ENCODE results near the gene TCAP. TPM values are rescaled to one million over a fixed set of nuclear protein-coding genes. Genes with fewer than 3 reads are reported as not detected.

Gene TCAP
- total and polyA plus RNA-seq, 12 donors, result 2,452 to 6,290 (median 4,242) TPM

- Histone ChIP-seq H3K27me3 (peaks cover 0 to 51% (median 8%) of the 10 kb centered on the region in 7 donors), H3K9me3 (no peaks in the 10 kb centered on the region), H3K4me1 (peaks cover 29 to 80% (median 65%) of the 10 kb centered on the region in 9 donors), H3K27ac (peak overlapping the region; percentile 88 to 98 (median 94)), H3K36me3 (peaks cover 0 to 20% (median 2%) of the 10 kb centered on the region in 9 donors), H3K4me3 (peak overlapping the region; percentile 21 to 77 (median 52))
- peak in 7 of 8 donors; percentile 1 to 26 (median 5) for ATAC-seq
- peak in 2 of 9 donors; percentile 10 to 16 for TF ChIP-seq CTCF (IDR thresholded peaks at IDR 0.05)
- peak in 1 of 2 donors; percentile 40 for DNase-seq
- 39 to 51% methylated on average over 17 of the region's 17 CpGs for WGBS, 2 donors
- intact Hi-C loops (cut with DNase I), result loop anchor here in 2 of 10 donors (5.0 kb wide), 2 partner anchors 43 to 87 kb away; no protein-coding TSS in a partner anchor
Measured at GRCh38 chr17:39665642-39666224, 584 bp downstream of the TCAP start.

- intact Hi-C loops (cut with DNase I), result loop anchor here in 2 of 10 donors (5.0 kb wide), 2 partner anchors 44 to 86 kb away; no protein-coding TSS in a partner anchor
- WGBS, 2 donors, result 26 to 35% methylated on average over 2 of the region's 2 CpGs
- DNase-seq (no peak), ATAC-seq (peak in 4 of 8 donors; percentile 0 to 6 (median 2))
- peak overlapping the region; percentile 21 to 77 (median 52) for H3K4me3 ChIP-seq
- TF ChIP-seq CTCF (IDR thresholded peaks at IDR 0.05), result no peak
- peaks cover 31 to 80% (median 63%) of the 10 kb centered on the region in 9 donors for H3K4me1 ChIP-seq
- peak overlapping the region; percentile 88 to 98 (median 94) for H3K27ac ChIP-seq
- H3K36me3 ChIP-seq, result peaks cover 0 to 15% (median 0%) of the 10 kb centered on the region in 9 donors
- no peaks in the 10 kb centered on the region for H3K9me3 ChIP-seq
- peaks cover 0 to 55% (median 8%) of the 10 kb centered on the region in 7 donors for H3K27me3 ChIP-seq
Measured at GRCh38 chr17:39666231-39666600, 1.1 kb downstream of the TCAP start.

GRCh38 chr17:39666601-39667261 lies 1.6 kb downstream of the TCAP start:
- Histone ChIP-seq H3K9me3 (no peaks in the 10 kb centered on the region), H3K36me3 (peaks cover 0 to 13% (median 0%) of the 10 kb centered on the region in 9 donors), H3K27ac (peak overlapping the region; percentile 88 to 98 (median 94)), H3K27me3 (peaks cover 0 to 59% (median 8%) of the 10 kb centered on the region in 7 donors), H3K4me3 (peak overlapping the region; percentile 24 to 77 (median 52)), H3K4me1 (peaks cover 29 to 80% (median 61%) of the 10 kb centered on the region in 9 donors)
- TF ChIP-seq CTCF (IDR thresholded peaks at IDR 0.05), result no peak
- peak; percentile 77 to 79 for DNase-seq
- intact Hi-C loops (cut with DNase I), result loop anchor here in 2 of 10 donors (5.0 kb wide), 2 partner anchors 44 to 86 kb away; no protein-coding TSS in a partner anchor
- peak; percentile 10 to 62 (median 48) for ATAC-seq
- 30 to 40% methylated on average over 11 of the region's 11 CpGs for WGBS, 2 donors

GRCh38 chr17:39667262-39667944 lies 2.3 kb downstream of the TCAP start:
- DNase-seq, result peak in 1 of 2 donors; percentile 64

More at GRCh38 chr17:39667262-39667944, 2.3 kb downstream of the TCAP start:
- Histone ChIP-seq H3K36me3 (peaks cover 0 to 6% (median 0%) of the 10 kb centered on the region in 9 donors), H3K27ac (peak overlapping the region; percentile 88 to 98 (median 94)), H3K27me3 (peaks cover 0 to 59% (median 8%) of the 10 kb centered on the region in 7 donors), H3K4me3 (peak overlapping the region; percentile 24 to 77 (median 52)), H3K4me1 (peaks cover 34 to 80% (median 60%) of the 10 kb centered on the region in 9 donors), H3K9me3 (no peaks in the 10 kb centered on the region)
- intact Hi-C loops (cut with DNase I), result loop anchor here in 2 of 10 donors (5.0 kb wide), 2 partner anchors 45 to 85 kb away; no protein-coding TSS in a partner anchor
- WGBS, 2 donors, result 5 to 10% methylated on average over 42 to 49 of the region's 49 CpGs
- TF ChIP-seq CTCF (IDR thresholded peaks at IDR 0.05), result no peak
- ATAC-seq, result peak in 6 of 8 donors; percentile 3 to 40 (median 6)
